K562 (cell line): ENCODE measurements around the gene CNPY4. TPM values are rescaled to one million over a fixed set of nuclear protein-coding genes. Genes with fewer than 3 reads are reported as not detected.
A peak's percentile ranks its signal among the peaks of the same experiment; 100 is the strongest.

Experiments
- BCOR ChIP-seq: fragments of 450-650 bp; IDR thresholded peaks from 2 replicates; pipeline ENCODE4 v1.6.1; 2016
- CREBBP ChIP-seq: IDR thresholded peaks from one replicate; pipeline ENCODE4 v1.6.1; 2012; ENCODE audit warnings: low read depth, mild to moderate bottlenecking, control low read depth, inconsistent platforms, low read length
- CSDE1 ChIP-seq, 2 experiments: fragments of 450-650 bp; IDR thresholded peaks; 2 replicates each; pipeline ENCODE4 v1.6.1; 2016; ENCODE audit warnings: mild to moderate bottlenecking in 1 of 2
- EP400 ChIP-seq: fragments of 450-650 bp; IDR thresholded peaks from 2 replicates; pipeline ENCODE4 v1.6.1; 2017; ENCODE audit warnings: antibody characterized with exemption, mild to moderate bottlenecking, moderate library complexity
- FOSL1 ChIP-seq: fragments of 200-800 bp; sonication (Bioruptor generic); conservative IDR thresholded peaks from 2 replicates; pipeline ENCODE4 v1.6.1; 2016; ENCODE audit warnings: missing genetic modification characterization, missing compliant biosample characterization
- FOXK2 ChIP-seq, 2 experiments: fragments of 450-650 bp; IDR thresholded peaks in 1 of 2; conservative IDR thresholded peaks in 1 of 2; 2 replicates each; pipeline ENCODE4 v1.6.1; 2016; ENCODE audit warnings: low read depth in 2 of 2, mild to moderate bottlenecking in 1 of 2
- FOXO4 ChIP-seq: fragments of 450-650 bp; formaldehyde crosslinking; IDR thresholded peaks from 2 replicates; pipeline ENCODE4 v1.4.0; 2020; ENCODE audit warnings: mild to moderate bottlenecking, moderate library complexity
- GTF2B ChIP-seq: IDR thresholded peaks from 2 replicates; pipeline ENCODE4 v1.6.1; 2011; ENCODE audit not compliant: insufficient read length; ENCODE audit errors: extremely low read depth
- HDGF ChIP-seq: fragments of 450-650 bp; IDR thresholded peaks from 2 replicates; pipeline ENCODE4 v1.6.1; 2016
- KAT8 ChIP-seq: fragments of 450-650 bp; IDR thresholded peaks from 2 replicates; pipeline ENCODE4 v1.6.1; 2016; ENCODE audit warnings: low read depth, mild to moderate bottlenecking
- KDM1A ChIP-seq, 2 experiments: fragments of 450-650 bp; IDR thresholded peaks; 2 replicates each; pipeline ENCODE4 v1.6.1; 2016; ENCODE audit warnings: mild to moderate bottlenecking in 2 of 2
- NONO ChIP-seq, 2 experiments: fragments of 200-400 bp in 1 of 2; fragments of 450-650 bp in 1 of 2; formaldehyde crosslinking in 1 of 2; IDR thresholded peaks; 2 replicates each; pipeline ENCODE4 v1.6.1; 2017; ENCODE audit warnings: low read depth in 2 of 2, mild to moderate bottlenecking in 2 of 2, moderate library complexity in 2 of 2, low read length in 1 of 2
- NR0B1 ChIP-seq: fragments of 450-650 bp; IDR thresholded peaks from one replicate; pipeline ENCODE4 v1.6.1; 2018; ENCODE audit warnings: mild to moderate bottlenecking, moderate library complexity; ENCODE audit not compliant: partially characterized antibody
- NR3C1 ChIP-seq: sonication (generic); formaldehyde crosslinking; IDR thresholded peaks from 2 replicates; pipeline ENCODE4 v1.8.1; 2022; ENCODE audit warnings: missing genetic modification reagents
- POLR3A ChIP-seq: IDR thresholded peaks from 2 replicates; pipeline ENCODE4 v1.6.1; 2011; ENCODE audit warnings: borderline replicate concordance, mild to moderate bottlenecking, moderate library complexity; ENCODE audit not compliant: insufficient read length, insufficient read depth; ENCODE audit errors: extremely low read depth
- SMC3 ChIP-seq: conservative IDR thresholded peaks from 2 replicates; pipeline ENCODE4 v1.6.1; 2011; ENCODE audit warnings: low read depth, low read length, improper control_type of control experiment; ENCODE audit not compliant: insufficient read depth
- SOX6 ChIP-seq: fragments of 450-650 bp; IDR thresholded peaks from 2 replicates; pipeline ENCODE4 v1.6.1; 2014; ENCODE audit warnings: mild to moderate bottlenecking
- TEAD4 ChIP-seq, 2 experiments: sonication (generic) in 1 of 2; formaldehyde crosslinking in 1 of 2; IDR thresholded peaks; 2 replicates each; pipeline versions ENCODE4 v1.6.1 to v1.8.0; 2012 to 2022; ENCODE audit warnings: borderline replicate concordance in 1 of 2, inconsistent platforms in 1 of 2, low read length in 1 of 2, mild to moderate bottlenecking in 1 of 2, missing genetic modification reagents in 1 of 2
- ZFP36 ChIP-seq: fragments of 150-350 bp; IDR thresholded peaks from 2 replicates; pipeline ENCODE4 v1.6.1; 2018; ENCODE audit warnings: low read length, low read depth; ENCODE audit not compliant: partially characterized antibody
- ZFP91 ChIP-seq: sonication (generic); formaldehyde crosslinking; IDR thresholded peaks from 2 replicates; pipeline ENCODE4 v1.8.0; 2022; ENCODE audit warnings: mild to moderate bottlenecking, missing genetic modification reagents
- ZKSCAN8 ChIP-seq: fragments of 200-800 bp; sonication (Bioruptor generic); IDR thresholded peaks from 2 replicates; pipeline ENCODE4 v1.6.1; 2016; ENCODE audit warnings: missing genetic modification characterization, missing compliant biosample characterization
- ZNF316 ChIP-seq: fragments of 450-650 bp; IDR thresholded peaks from 2 replicates; pipeline ENCODE4 v1.6.1; 2016
- polyA plus RNA-seq, 8 experiments: library from polyadenylated mRNA; depleted of rRNA in 4 of 8; stranded (reverse) in 5 of 8; unstranded in 3 of 8; fragments of >200 nt; fragmentation: Nextera tagmentation in 2 of 8; fragmentation: Illumina TruSeq in 1 of 8; extraction: Ambion mirVana in 2 of 8; extraction: Trizol in 1 of 8; gene quantifications; 2 replicates each; pipeline versions ENCODE4 v1.2.1 to v1.2.3, GENCODE V29; 2011 to 2014; ENCODE audit warnings: inconsistent platforms in 1 of 8, missing spikeins in 1 of 8
- total RNA-seq, 7 experiments: library from RNA; depleted of rRNA in 6 of 7; stranded (reverse); fragments of >200 nt in 6 of 7; fragmentation: Illumina TruSeq in 2 of 7; extraction: Trizol in 2 of 7; gene quantifications; 2 replicates each; pipeline versions ENCODE4 v1.2.1 to v1.2.3, GENCODE V29; 2011 to 2021; ENCODE audit warnings: low replicate concordance in 1 of 7
- TF ChIP-seq, protein P1 (sequence below): sonication (generic); formaldehyde crosslinking; IDR thresholded peaks from 2 replicates; pipeline ENCODE4 v1.8.0; 2023; ENCODE audit warnings: mild to moderate bottlenecking, missing genetic modification reagents

Gene CNPY4
- total and polyA plus RNA-seq, 9 of the 15 experiments (the other 6 are each of a cell fraction or from before 2014, with no cell fraction given): 1.9 to 11.2 (median 7.0) TPM

DNA sequence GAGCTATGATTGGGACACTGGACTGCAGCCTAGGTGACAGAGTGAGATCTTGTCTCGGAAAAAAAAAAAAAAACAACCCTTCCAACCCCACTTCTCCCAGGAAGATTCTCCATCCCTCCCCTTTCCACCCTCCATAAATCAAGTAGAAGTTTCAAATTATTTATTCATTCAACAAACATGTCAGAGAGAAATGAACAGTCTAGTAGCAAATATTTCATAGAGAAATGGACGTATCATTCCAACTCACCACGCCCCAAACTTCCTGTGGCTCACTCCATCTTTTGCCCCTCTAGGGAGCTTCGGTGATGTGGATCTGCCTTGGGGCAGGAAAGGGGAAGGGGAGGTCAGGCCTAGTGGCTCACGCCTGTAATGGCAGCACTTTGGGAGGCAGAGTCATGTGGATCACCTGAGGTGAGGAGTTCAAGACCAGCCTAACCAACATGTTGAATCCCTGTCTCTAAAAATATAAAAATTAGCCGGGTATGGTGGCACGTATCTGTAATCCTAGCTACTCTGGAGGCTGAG is 39.7 kb downstream of the CNPY4 start (continued):
- TF ChIP-seq KAT8 (no peak), GTF2B (no peak), TEAD4 (IDR thresholded peaks at IDR 0.05; ENCODE audit: low read length) (no peak), TEAD4 (CRISPR knock-in tag; IDR thresholded peaks at IDR 0.05; ENCODE audit: borderline replicate concordance) (no peak), FOSL1 (tag) (no peak), BCOR (peak; percentile 42; the same call in 1 of the 2 replicates), FOXK2 (conservative IDR thresholded peaks at IDR 0.05 in 1 of 2, IDR thresholded peaks at IDR 0.05 in 1 of 2; ENCODE audit: low read depth in 2 of 2) (peak in 1 of 2 experiments; percentile 17; a peak in 2 of 4 replicates), POLR3A (peak; percentile 68), ZFP91 (CRISPR knock-in tag) (0 out of 2 replicates have a peak, but pooled peaks have one; percentile 32), EP400 (0 out of 2 replicates have a peak, but pooled peaks have one; percentile 46), NR3C1 (CRISPR knock-in tag) (no peak), SMC3 (no peak), FOXO4 (CRISPR knock-in tag) (no peak), CREBBP (no peak), ZKSCAN8 (CRISPR knock-in tag) (no peak), SOX6 (no peak), ZFP36 (no peak), NONO (IDR thresholded peaks at IDR 0.05; ENCODE audit: low read depth in 2 of 2, low read length in 1 of 2) (no peak), NR0B1 (no peak), KDM1A (IDR thresholded peaks at IDR 0.05) (0 out of 4 replicates have a peak, but pooled peaks of 1 of the 2 experiments have one; percentile 23), HDGF (peak; percentile 43; the same call in 1 of the 2 replicates), ZNF316 (peak; percentile 35; the same call in 1 of the 2 replicates), CSDE1 (IDR thresholded peaks at IDR 0.05) (0 out of 4 replicates have a peak, but pooled peaks of 1 of the 2 experiments have one; percentile 49)
- TF ChIP-seq, protein P1, sequence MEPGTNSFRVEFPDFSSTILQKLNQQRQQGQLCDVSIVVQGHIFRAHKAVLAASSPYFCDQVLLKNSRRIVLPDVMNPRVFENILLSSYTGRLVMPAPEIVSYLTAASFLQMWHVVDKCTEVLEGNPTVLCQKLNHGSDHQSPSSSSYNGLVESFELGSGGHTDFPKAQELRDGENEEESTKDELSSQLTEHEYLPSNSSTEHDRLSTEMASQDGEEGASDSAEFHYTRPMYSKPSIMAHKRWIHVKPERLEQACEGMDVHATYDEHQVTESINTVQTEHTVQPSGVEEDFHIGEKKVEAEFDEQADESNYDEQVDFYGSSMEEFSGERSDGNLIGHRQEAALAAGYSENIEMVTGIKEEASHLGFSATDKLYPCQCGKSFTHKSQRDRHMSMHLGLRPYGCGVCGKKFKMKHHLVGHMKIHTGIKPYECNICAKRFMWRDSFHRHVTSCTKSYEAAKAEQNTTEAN: no peak
